Prostate gland (tissue), 2 donors: ENCODE measurements around the gene SEZ6L. TPM values are rescaled to one million over a fixed set of nuclear protein-coding genes. Genes with fewer than 3 reads are reported as not detected.
A peak's percentile ranks its signal among the peaks of the same experiment; 100 is the strongest.

Experiments used
- DNase-seq: peaks from one replicate; pipeline ENCODE4 v3.0.0-alpha.2; 2019; ENCODE audit warnings: low spot score
- H3K27ac ChIP-seq, 2 donors: fragments of 200-600 bp; sonication (generic); 2 replicates each; pipeline ENCODE4 v1.5.1; 2017 to 2019
- H3K27me3 ChIP-seq: fragments of 200-600 bp; sonication (generic); replicated peaks from 2 replicates; pipeline ENCODE4 v1.5.1; 2019; ENCODE audit not compliant: insufficient read depth
- H3K36me3 ChIP-seq, 2 donors: fragments of 200-600 bp; sonication (generic); 1 replicate in 1 of 2; 2 replicates in 1 of 2; pipeline versions ENCODE4 v1.5.1 to v1.8.1; 2017 to 2019
- H3K4me1 ChIP-seq: fragments of 200-600 bp; sonication (generic); replicated peaks from 2 replicates; pipeline ENCODE4 v1.5.1; 2019
- H3K4me3 ChIP-seq, 2 donors: fragments of 200-600 bp; sonication (generic); 2 replicates each; pipeline ENCODE4 v1.5.1; 2017 to 2019
- H3K9me3 ChIP-seq: fragments of 200-600 bp; sonication (generic); 2 replicates; pipeline ENCODE4 v1.5.1; 2017
- POLR2A ChIP-seq: fragments of 450-650 bp; IDR thresholded peaks from one replicate; pipeline ENCODE4 v1.6.1; 2016; ENCODE audit warnings: antibody characterized with exemption, mild to moderate bottlenecking
- POLR2AphosphoS5 ChIP-seq: sonication (generic); formaldehyde crosslinking; IDR thresholded peaks from one replicate; pipeline ENCODE4 v1.6.1; 2017; ENCODE audit warnings: antibody characterized with exemption
- WGBS: methylation state at CpG from one replicate; pipeline ENCODE4 v1.1.5; 2018; 5-methylcytosine and 5-hydroxymethylcytosine counted together
- intact Hi-C: fragments of 100-400 bp; cut with DNase I; formaldehyde crosslinking; loops from one replicate; pipeline ENCODE4 v1.14.2; 2022
- total RNA-seq, 2 donors: library from RNA; depleted of rRNA; stranded (reverse); fragments of >200 nt; gene quantifications; one replicate each; pipeline ENCODE4 v1.1.0, GENCODE V29; 2016
- TF ChIP-seq, protein P1 (sequence below), 4 experiments: fragments of 200-600 bp in 2 of 4; fragments of 450-650 bp in 2 of 4; sonication (generic) in 2 of 4; IDR thresholded peaks; 1 replicate in 3 of 4; 2 replicates in 1 of 4; pipeline ENCODE4 v1.5.1; 2016 to 2019; ENCODE audit warnings: antibody characterized with exemption in 4 of 4, mild to moderate bottlenecking in 2 of 4, moderate library complexity in 2 of 4

The SEZ6L gene
- total RNA-seq, 2 donors from 2014 or later, result 0.45 to 0.64 TPM

DNA sequence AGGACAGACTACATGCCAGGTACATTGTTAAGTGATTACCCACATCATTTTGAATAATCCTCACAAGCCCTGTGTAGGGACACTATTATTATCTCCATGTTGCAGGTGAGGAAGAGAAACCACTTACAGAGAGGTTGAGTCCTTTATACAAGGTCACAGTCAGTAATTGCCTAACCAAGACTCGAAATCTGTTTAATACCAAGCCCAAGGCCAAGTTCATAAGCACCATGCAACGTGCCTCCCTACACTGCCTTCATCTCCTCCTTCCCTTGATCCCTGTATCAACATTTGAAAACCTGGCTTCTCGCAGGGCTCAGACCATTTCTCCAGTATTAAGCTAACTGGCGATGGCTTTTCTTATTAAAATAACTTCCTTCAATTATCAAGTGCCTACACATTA is 41.7 kb upstream of the SEZ6L start:
- H3K27ac ChIP-seq, result no peak overlapping the region
- H3K4me3 ChIP-seq, result no peak overlapping the region
- no peaks in the 10 kb centered on the region for H3K36me3 ChIP-seq
- intact Hi-C loops, result no loop called here
- WGBS, result 54% methylated on average over 4 of the region's 4 CpGs
- H3K9me3 ChIP-seq, result no peaks in the 10 kb centered on the region
- H3K27me3 ChIP-seq, result no peaks in the 10 kb centered on the region
- TF ChIP-seq, protein P1, sequence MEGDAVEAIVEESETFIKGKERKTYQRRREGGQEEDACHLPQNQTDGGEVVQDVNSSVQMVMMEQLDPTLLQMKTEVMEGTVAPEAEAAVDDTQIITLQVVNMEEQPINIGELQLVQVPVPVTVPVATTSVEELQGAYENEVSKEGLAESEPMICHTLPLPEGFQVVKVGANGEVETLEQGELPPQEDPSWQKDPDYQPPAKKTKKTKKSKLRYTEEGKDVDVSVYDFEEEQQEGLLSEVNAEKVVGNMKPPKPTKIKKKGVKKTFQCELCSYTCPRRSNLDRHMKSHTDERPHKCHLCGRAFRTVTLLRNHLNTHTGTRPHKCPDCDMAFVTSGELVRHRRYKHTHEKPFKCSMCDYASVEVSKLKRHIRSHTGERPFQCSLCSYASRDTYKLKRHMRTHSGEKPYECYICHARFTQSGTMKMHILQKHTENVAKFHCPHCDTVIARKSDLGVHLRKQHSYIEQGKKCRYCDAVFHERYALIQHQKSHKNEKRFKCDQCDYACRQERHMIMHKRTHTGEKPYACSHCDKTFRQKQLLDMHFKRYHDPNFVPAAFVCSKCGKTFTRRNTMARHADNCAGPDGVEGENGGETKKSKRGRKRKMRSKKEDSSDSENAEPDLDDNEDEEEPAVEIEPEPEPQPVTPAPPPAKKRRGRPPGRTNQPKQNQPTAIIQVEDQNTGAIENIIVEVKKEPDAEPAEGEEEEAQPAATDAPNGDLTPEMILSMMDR (IDR thresholded peaks at IDR 0.05), result no peak
- TF ChIP-seq POLR2AphosphoS5 (no peak), POLR2A (no peak)
- DNase-seq, result no peak
- H3K4me1 ChIP-seq, result no peaks in the 10 kb centered on the region

- intact Hi-C loops, result no loop called here
- Histone ChIP-seq H3K4me3 (no peak overlapping the region), H3K4me1 (no peaks in the 10 kb centered on the region), H3K9me3 (no peaks in the 10 kb centered on the region), H3K27ac (no peak overlapping the region), H3K27me3 (no peaks in the 10 kb centered on the region), H3K36me3 (no peaks in the 10 kb centered on the region)
- TF ChIP-seq POLR2AphosphoS5, result no peak
- TF ChIP-seq, protein P1 (IDR thresholded peaks at IDR 0.05), result no peak
- no peak for TF ChIP-seq POLR2A
- WGBS, result 48% methylated on average over 10 of the region's 10 CpGs
- DNase-seq, result no peak
These were observed 37.6 kb upstream of the SEZ6L start for GRCh38 chr22:26131589-26132154.

DNA sequence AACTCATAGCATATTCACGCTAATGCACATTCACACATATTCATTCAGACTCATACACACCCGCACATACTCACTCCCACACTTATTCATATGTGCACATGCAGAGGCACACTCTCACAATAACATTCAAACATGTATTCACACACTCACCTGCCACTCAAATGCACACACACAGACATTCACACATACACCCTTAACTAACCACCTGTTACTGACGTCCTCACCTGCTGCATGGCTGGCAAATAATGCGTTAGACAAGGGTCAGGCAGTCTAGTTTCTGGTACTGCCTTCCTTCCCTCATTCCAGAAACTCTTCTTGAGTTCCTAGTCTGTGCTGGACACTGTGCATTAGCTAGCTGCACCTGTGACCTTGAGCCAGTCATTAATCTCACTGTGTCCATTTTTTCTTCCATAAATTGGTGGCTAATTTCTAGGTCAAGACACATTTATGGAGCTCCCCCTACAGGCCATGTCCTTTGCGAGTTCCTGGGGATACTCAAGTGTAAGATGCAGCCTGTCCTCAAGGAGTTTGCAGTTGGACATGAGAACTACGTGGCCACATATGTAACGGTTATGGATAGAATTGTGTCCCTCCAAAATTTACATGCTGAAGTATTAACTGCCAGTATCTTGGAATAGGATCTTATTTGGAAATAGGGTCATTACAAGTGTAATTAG is 34.5 kb upstream of the SEZ6L start:
- DNase-seq, result no peak
- Histone ChIP-seq H3K27me3 (no peaks in the 10 kb centered on the region), H3K9me3 (no peaks in the 10 kb centered on the region), H3K36me3 (no peaks in the 10 kb centered on the region), H3K27ac (no peak overlapping the region), H3K4me3 (no peak overlapping the region), H3K4me1 (no peaks in the 10 kb centered on the region)
- WGBS, result 78% methylated on average over 7 of the region's 7 CpGs
- no peak for TF ChIP-seq POLR2A
- intact Hi-C loops, result no loop called here

DNA sequence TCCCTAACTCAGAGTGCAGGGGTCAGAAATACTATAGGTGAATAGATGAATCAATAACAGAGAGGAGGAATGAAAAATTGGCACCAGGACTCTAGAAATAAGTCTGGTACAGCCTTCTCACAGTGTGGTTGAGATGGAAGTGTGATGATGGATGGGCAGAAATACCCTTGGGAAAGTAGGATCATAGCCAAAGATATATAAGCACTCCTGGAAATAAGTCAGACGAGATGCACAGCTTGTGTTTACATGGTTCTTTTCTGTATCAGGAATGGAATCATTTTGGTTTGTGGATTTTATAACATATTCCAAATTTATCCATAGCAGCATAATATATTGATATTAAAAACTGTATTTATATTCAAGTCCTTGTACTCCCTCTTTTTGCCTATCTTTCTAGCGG is 33.5 kb upstream of the SEZ6L start:
- Histone ChIP-seq H3K27me3 (no peaks in the 10 kb centered on the region), H3K36me3 (no peaks in the 10 kb centered on the region), H3K27ac (no peak overlapping the region), H3K4me1 (no peaks in the 10 kb centered on the region), H3K4me3 (no peak overlapping the region), H3K9me3 (no peaks in the 10 kb centered on the region)
- 87% methylated on average over 2 of the region's 2 CpGs for WGBS
- TF ChIP-seq POLR2A (no peak), POLR2AphosphoS5 (no peak)
- TF ChIP-seq, protein P1 (IDR thresholded peaks at IDR 0.05), result no peak
- DNase-seq, result no peak
- intact Hi-C loops, result no loop called here

DNA sequence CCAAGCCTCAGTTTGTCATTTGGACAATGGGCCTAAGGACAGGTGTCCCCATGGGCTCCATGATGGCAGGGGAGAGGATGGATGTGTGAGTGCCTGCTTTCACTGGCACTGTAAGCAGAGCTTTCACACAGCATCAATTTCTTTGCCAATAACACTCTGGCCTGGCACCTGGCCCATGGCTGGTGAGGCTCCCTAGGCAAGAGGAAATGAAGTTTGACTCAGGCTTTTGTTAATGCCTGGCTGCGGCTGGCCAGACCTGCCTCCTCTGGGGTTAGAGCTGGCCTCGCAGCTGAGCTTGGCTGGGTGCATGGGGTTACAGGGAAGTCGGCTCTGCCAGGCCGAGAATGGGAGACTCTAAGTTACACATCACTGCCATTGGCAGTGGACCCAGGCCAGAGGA is 30.0 kb upstream of the SEZ6L start:
- no peaks in the 10 kb centered on the region for H3K4me1 ChIP-seq
- H3K4me3 ChIP-seq, result no peak overlapping the region
- H3K27ac ChIP-seq, result no peak overlapping the region
- 30% methylated on average over 4 of the region's 4 CpGs for WGBS
- TF ChIP-seq, protein P1 (IDR thresholded peaks at IDR 0.05), result no peak
- TF ChIP-seq POLR2A (no peak), POLR2AphosphoS5 (no peak)
- intact Hi-C loops, result no loop called here
- no peaks in the 10 kb centered on the region for H3K36me3 ChIP-seq
- H3K27me3 ChIP-seq, result no peaks in the 10 kb centered on the region
- no peaks in the 10 kb centered on the region for H3K9me3 ChIP-seq
- DNase-seq, result peak; percentile 44
